T-helper 1 cell treated with Interleukin-12 subunit alpha and Interleukin-12 subunit beta and Interleukin-4 antibody, amounts not matched to agents 30 μg/mL and 1 μg/mL, for 36 hours (primary cell): ENCODE data around the gene TMIGD3.
"Not testable (repeated sequence)": the region's sequence is repeated elsewhere in the genome, so short reads cannot be mapped to it uniquely, and the experiment has no call there.

ENCODE experiments used
- H3K27ac Mint-ChIP-seq: one replicate; pipeline ENCODE4 v1.8.0; 2021; ENCODE audit warnings: mild to moderate bottlenecking, mixed read lengths
- H3K27me3 Mint-ChIP-seq: one replicate; pipeline ENCODE4 v1.8.0; 2021; ENCODE audit warnings: low read depth, mixed read lengths
- H3K36me3 Mint-ChIP-seq: one replicate; pipeline ENCODE4 v1.8.0; 2021; ENCODE audit warnings: low read depth, mixed read lengths
- H3K4me1 Mint-ChIP-seq: one replicate; pipeline ENCODE4 v1.8.0; 2021; ENCODE audit warnings: low read depth, mixed read lengths
- H3K4me3 Mint-ChIP-seq: one replicate; pipeline ENCODE4 v1.8.0; 2021; ENCODE audit warnings: mild to moderate bottlenecking, moderate library complexity, mixed read lengths
- H3K9me3 Mint-ChIP-seq: one replicate; pipeline ENCODE4 v1.8.0; 2021; ENCODE audit warnings: mixed read lengths

Gene TMIGD3

GRCh38 chr1:111503585-111504060 lies at the start of gene TMIGD3, which contains the start of gene ADORA3:
TMIGD3 (minus strand) TSS chr1:111503633; CDS start chr1:111503354, 279 bp downstream.
ADORA3 (minus strand) TSS chr1:111503633; CDS start chr1:111503354, 279 bp downstream.
- peaks cover 5% of the 10 kb centered on the region for H3K36me3 Mint-ChIP-seq
- peaks cover 5% of the 10 kb centered on the region for H3K27me3 Mint-ChIP-seq
- peaks cover 57% of the 10 kb centered on the region for H3K4me1 Mint-ChIP-seq
- peak within 1 kb of the TSS; percentile 13 for H3K4me3 Mint-ChIP-seq
- peaks cover 8% of the 10 kb centered on the region for H3K9me3 Mint-ChIP-seq
- H3K27ac Mint-ChIP-seq, result peak within 1 kb of the TSS; percentile 11

GRCh38 chr1:111553196-111553595 lies 49.8 kb upstream of the TMIGD3 start:
- H3K9me3 Mint-ChIP-seq, result no peaks in the 10 kb centered on the region
- H3K27me3 Mint-ChIP-seq, result peaks cover 32% of the 10 kb centered on the region
- H3K4me3 Mint-ChIP-seq, result no peak overlapping the region
- no peaks in the 10 kb centered on the region for H3K36me3 Mint-ChIP-seq
- peaks cover 6% of the 10 kb centered on the region for H3K4me1 Mint-ChIP-seq
- no peak overlapping the region for H3K27ac Mint-ChIP-seq

- Mint-ChIP-seq H3K9me3 (no peaks in the 10 kb centered on the region), H3K27ac (no peak overlapping the region), H3K36me3 (no peaks in the 10 kb centered on the region), H3K4me3 (no peak overlapping the region), H3K4me1 (peaks cover 6% of the 10 kb centered on the region), H3K27me3 (peaks cover 27% of the 10 kb centered on the region)
Observed at GRCh38 chr1:111552587-111552986, 49.2 kb upstream of the TMIGD3 start.

GRCh38 chr1:111551623-111552411 lies 48.4 kb upstream of the TMIGD3 start:
- H3K4me1 Mint-ChIP-seq, result peaks cover 6% of the 10 kb centered on the region
- no peak overlapping the region for H3K4me3 Mint-ChIP-seq
- no peaks in the 10 kb centered on the region for H3K36me3 Mint-ChIP-seq
- H3K27me3 Mint-ChIP-seq, result peaks cover 22% of the 10 kb centered on the region
- H3K27ac Mint-ChIP-seq, result no peak overlapping the region
- no peaks in the 10 kb centered on the region for H3K9me3 Mint-ChIP-seq

- H3K9me3 Mint-ChIP-seq, result peaks cover 10% of the 10 kb centered on the region
- H3K4me1 Mint-ChIP-seq, H3K4me3 Mint-ChIP-seq, H3K27ac Mint-ChIP-seq, H3K36me3 Mint-ChIP-seq: not testable (repeated sequence)
- H3K27me3 Mint-ChIP-seq, result peaks cover 31% of the 10 kb centered on the region
Observed at GRCh38 chr1:111547786-111548185, 44.4 kb upstream of the TMIGD3 start.

GRCh38 chr1:111542187-111542586 lies 38.8 kb upstream of the TMIGD3 start:
- Mint-ChIP-seq H3K27me3 (peaks cover 32% of the 10 kb centered on the region), H3K36me3 (peaks cover 2% of the 10 kb centered on the region), H3K4me3 (no peak overlapping the region), H3K9me3 (peaks cover 10% of the 10 kb centered on the region), H3K4me1 (peaks cover 4% of the 10 kb centered on the region), H3K27ac (no peak overlapping the region)

- Mint-ChIP-seq H3K27me3 (peaks cover 35% of the 10 kb centered on the region), H3K27ac (no peak overlapping the region), H3K4me3 (no peak overlapping the region), H3K36me3 (peaks cover 4% of the 10 kb centered on the region), H3K9me3 (peaks cover 10% of the 10 kb centered on the region), H3K4me1 (peaks cover 4% of the 10 kb centered on the region)
Observed at GRCh38 chr1:111541721-111542120, 38.3 kb upstream of the TMIGD3 start.

- Mint-ChIP-seq H3K36me3 (peaks cover 4% of the 10 kb centered on the region), H3K4me1 (peaks cover 6% of the 10 kb centered on the region), H3K27me3 (peaks cover 32% of the 10 kb centered on the region), H3K27ac (no peak overlapping the region), H3K4me3 (no peak overlapping the region), H3K9me3 (peaks cover 6% of the 10 kb centered on the region)
Observed at GRCh38 chr1:111540928-111541327, 37.5 kb upstream of the TMIGD3 start.

GRCh38 chr1:111538343-111539025 lies 35.1 kb upstream of the TMIGD3 start:
- Mint-ChIP-seq H3K27me3 (peaks cover 23% of the 10 kb centered on the region), H3K4me1 (peaks cover 6% of the 10 kb centered on the region), H3K36me3 (peaks cover 1% of the 10 kb centered on the region), H3K4me3 (no peak overlapping the region), H3K27ac (no peak overlapping the region), H3K9me3 (no peaks in the 10 kb centered on the region)

GRCh38 chr1:111535256-111536191 lies 32.1 kb upstream of the TMIGD3 start:
- H3K36me3 Mint-ChIP-seq, result peaks cover 1% of the 10 kb centered on the region
- no peaks in the 10 kb centered on the region for H3K9me3 Mint-ChIP-seq
- no peak overlapping the region for H3K27ac Mint-ChIP-seq
- H3K4me1 Mint-ChIP-seq, result peaks cover 6% of the 10 kb centered on the region
- H3K4me3 Mint-ChIP-seq, result no peak overlapping the region
- peaks cover 20% of the 10 kb centered on the region for H3K27me3 Mint-ChIP-seq

- Mint-ChIP-seq H3K27ac (no peak overlapping the region), H3K4me1 (peaks cover 22% of the 10 kb centered on the region), H3K27me3 (peaks cover 12% of the 10 kb centered on the region), H3K36me3 (peaks cover 4% of the 10 kb centered on the region), H3K9me3 (peaks cover 5% of the 10 kb centered on the region), H3K4me3 (no peak overlapping the region)
Observed at GRCh38 chr1:111520053-111520452, 16.6 kb upstream of the TMIGD3 start.

GRCh38 chr1:111517469-111518225 lies 14.2 kb upstream of the TMIGD3 start:
- Mint-ChIP-seq H3K4me1 (peaks cover 31% of the 10 kb centered on the region), H3K27me3 (peaks cover 4% of the 10 kb centered on the region), H3K9me3 (no peaks in the 10 kb centered on the region), H3K4me3 (no peak overlapping the region), H3K27ac (peak overlapping the region; percentile 73), H3K36me3 (no peaks in the 10 kb centered on the region)

GRCh38 chr1:111516005-111516535 lies 12.6 kb upstream of the TMIGD3 start:
- Mint-ChIP-seq H3K36me3 (no peaks in the 10 kb centered on the region), H3K9me3 (no peaks in the 10 kb centered on the region), H3K27me3 (no peaks in the 10 kb centered on the region), H3K27ac (peak overlapping the region; percentile 71), H3K4me3 (peak overlapping the region; percentile 36), H3K4me1 (peaks cover 39% of the 10 kb centered on the region)
